Dendritic cell treated with granulocyte-macrophage colony-stimulating factor and Interleukin-4, amounts not matched to agents 40 ng/mL and 50 ng/mL, for 4 days (primary cell): ENCODE results near the gene SECISBP2.
A peak's percentile ranks its signal among the peaks of the same experiment; 100 is the strongest.

Experiments
- H3K27ac Mint-ChIP-seq: one replicate; pipeline ENCODE4 v1.8.0; 2022; ENCODE audit warnings: mild to moderate bottlenecking, mixed read lengths
- H3K27me3 Mint-ChIP-seq: one replicate; pipeline ENCODE4 v1.8.0; 2022; ENCODE audit warnings: mild to moderate bottlenecking, mixed read lengths
- H3K36me3 Mint-ChIP-seq: one replicate; pipeline ENCODE4 v1.8.0; 2022; ENCODE audit warnings: low read depth, mixed read lengths
- H3K4me1 Mint-ChIP-seq: one replicate; pipeline ENCODE4 v1.8.0; 2022; ENCODE audit warnings: low read depth, mixed read lengths
- H3K4me3 Mint-ChIP-seq: one replicate; pipeline ENCODE4 v1.8.0; 2022; ENCODE audit warnings: mild to moderate bottlenecking, moderate library complexity, mixed read lengths
- H3K9me3 Mint-ChIP-seq: one replicate; pipeline ENCODE4 v1.8.0; 2022; ENCODE audit warnings: mixed read lengths
- intact Hi-C: fragments of 100-400 bp; cut with micrococcal nuclease; formaldehyde crosslinking; loops from one replicate; pipeline ENCODE4 v1.15.0; 2022

Gene SECISBP2

GRCh38 chr9:89394412-89394811, 76.1 kb downstream of the SECISBP2 start:
- H3K4me3 Mint-ChIP-seq = no peak overlapping the region
- H3K27me3 Mint-ChIP-seq = no peaks in the 10 kb centered on the region
- H3K9me3 Mint-ChIP-seq = no peaks in the 10 kb centered on the region
- peaks cover 43% of the 10 kb centered on the region for H3K4me1 Mint-ChIP-seq
- intact Hi-C loops = no loop called here
- no peak overlapping the region for H3K27ac Mint-ChIP-seq
- H3K36me3 Mint-ChIP-seq = peaks cover 98% of the 10 kb centered on the region

- peaks cover 82% of the 10 kb centered on the region for H3K36me3 Mint-ChIP-seq
- peaks cover 53% of the 10 kb centered on the region for H3K4me1 Mint-ChIP-seq
Observed at GRCh38 chr9:89395931-89396710, 77.8 kb downstream of the SECISBP2 start.

DNA sequence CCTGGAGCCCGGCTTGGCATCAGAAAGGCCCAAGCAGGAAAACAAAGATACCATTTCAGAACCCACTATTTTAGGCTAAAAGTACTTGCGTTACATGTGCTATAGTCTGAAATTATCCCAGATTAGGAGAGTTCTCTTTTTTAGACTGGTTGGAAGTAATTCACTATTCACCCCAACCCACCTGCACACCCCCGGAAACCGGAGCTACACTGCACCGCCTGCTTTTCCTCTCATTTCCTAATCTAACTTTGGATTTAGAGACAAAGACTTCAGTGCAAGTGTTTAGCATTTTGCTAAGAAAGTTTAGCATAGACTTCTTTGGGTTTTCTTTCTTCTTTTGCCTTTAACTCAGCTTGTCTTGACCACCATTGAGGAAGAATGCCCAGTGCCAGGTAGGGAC, 79.2 kb downstream of the SECISBP2 start:
- peaks cover 57% of the 10 kb centered on the region for H3K4me1 Mint-ChIP-seq
- peaks cover 79% of the 10 kb centered on the region for H3K36me3 Mint-ChIP-seq
- H3K27ac Mint-ChIP-seq = peak overlapping the region; percentile 36
- no peak overlapping the region for H3K4me3 Mint-ChIP-seq
- no peaks in the 10 kb centered on the region for H3K27me3 Mint-ChIP-seq
- no peaks in the 10 kb centered on the region for H3K9me3 Mint-ChIP-seq
- intact Hi-C loops = no loop called here

More at GRCh38 chr9:89395931-89396710, 77.8 kb downstream of the SECISBP2 start:
- no peak overlapping the region for H3K27ac Mint-ChIP-seq
- no peaks in the 10 kb centered on the region for H3K9me3 Mint-ChIP-seq
- H3K27me3 Mint-ChIP-seq = no peaks in the 10 kb centered on the region
- intact Hi-C loops = no loop called here
- H3K4me3 Mint-ChIP-seq = no peak overlapping the region

DNA sequence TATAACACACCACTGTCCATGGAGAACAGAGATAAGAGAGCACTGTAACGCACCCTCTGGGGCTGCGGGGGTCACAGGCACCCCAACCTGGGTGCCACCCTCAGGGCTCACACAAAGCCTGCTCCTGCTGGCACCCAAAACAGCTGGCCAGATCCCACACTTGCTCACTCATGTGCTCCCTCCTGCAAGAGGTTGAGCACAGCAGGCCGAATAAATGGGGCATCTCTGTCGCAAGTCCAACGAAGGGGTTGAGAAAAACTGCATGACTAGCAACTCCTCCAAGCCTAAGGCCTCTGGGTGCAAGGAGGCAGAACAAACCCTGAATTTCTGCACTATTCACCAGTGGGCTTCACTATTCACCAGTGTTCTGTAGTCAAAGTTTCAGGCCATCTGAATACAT, 80.3 kb downstream of the SECISBP2 start:
- Mint-ChIP-seq H3K9me3 (no peaks in the 10 kb centered on the region), H3K27me3 (no peaks in the 10 kb centered on the region), H3K4me1 (peaks cover 59% of the 10 kb centered on the region), H3K4me3 (no peak overlapping the region), H3K27ac (no peak overlapping the region), H3K36me3 (peaks cover 74% of the 10 kb centered on the region)
- intact Hi-C loops = no loop called here

- intact Hi-C loops = loop anchor here (1.0 kb wide), 1 partner anchor 12 kb away; no protein-coding TSS in a partner anchor
- peak overlapping the region; percentile 94 for H3K27ac Mint-ChIP-seq
- no peaks in the 10 kb centered on the region for H3K9me3 Mint-ChIP-seq
- peaks cover 79% of the 10 kb centered on the region for H3K4me1 Mint-ChIP-seq
- peaks cover 74% of the 10 kb centered on the region for H3K36me3 Mint-ChIP-seq
- H3K4me3 Mint-ChIP-seq = peak overlapping the region; percentile 55
- H3K27me3 Mint-ChIP-seq = no peaks in the 10 kb centered on the region
Observed at GRCh38 chr9:89400403-89401116, 82.3 kb downstream of the SECISBP2 start.

- Mint-ChIP-seq H3K4me1 (peaks cover 92% of the 10 kb centered on the region), H3K4me3 (no peak overlapping the region), H3K36me3 (peaks cover 62% of the 10 kb centered on the region), H3K9me3 (peaks cover 7% of the 10 kb centered on the region), H3K27me3 (no peaks in the 10 kb centered on the region), H3K27ac (no peak overlapping the region)
- intact Hi-C loops = no loop called here
Observed at GRCh38 chr9:89402695-89403427, 84.6 kb downstream of the SECISBP2 start.

- Mint-ChIP-seq H3K4me3 (no peak overlapping the region), H3K27ac (peak overlapping the region; percentile 89), H3K27me3 (no peaks in the 10 kb centered on the region), H3K9me3 (peaks cover 8% of the 10 kb centered on the region), H3K36me3 (peaks cover 52% of the 10 kb centered on the region), H3K4me1 (peaks cover 92% of the 10 kb centered on the region)
- intact Hi-C loops = no loop called here
Observed at GRCh38 chr9:89404074-89404473, 85.8 kb downstream of the SECISBP2 start.

DNA sequence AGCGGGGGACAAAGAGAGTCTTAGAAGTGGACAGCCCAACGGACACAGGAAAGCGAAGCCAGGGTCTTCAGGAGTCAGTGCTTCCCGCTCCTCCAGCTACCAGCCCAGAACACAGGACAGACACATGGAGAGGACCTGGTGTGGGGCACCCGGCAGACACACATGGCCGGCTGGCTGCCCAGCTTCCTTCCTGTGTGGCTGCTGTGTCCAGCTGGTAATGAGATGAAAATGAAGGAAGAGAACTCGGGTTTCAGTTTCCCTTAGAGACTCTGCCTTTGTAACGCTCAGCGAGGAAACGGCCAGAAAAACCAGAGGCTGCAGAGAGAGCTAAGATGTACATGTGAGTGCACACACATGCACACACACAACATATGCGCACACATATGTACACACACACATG, 87.5 kb downstream of the SECISBP2 start:
- Mint-ChIP-seq H3K27me3 (no peaks in the 10 kb centered on the region), H3K4me3 (peak overlapping the region; percentile 68)

DNA sequence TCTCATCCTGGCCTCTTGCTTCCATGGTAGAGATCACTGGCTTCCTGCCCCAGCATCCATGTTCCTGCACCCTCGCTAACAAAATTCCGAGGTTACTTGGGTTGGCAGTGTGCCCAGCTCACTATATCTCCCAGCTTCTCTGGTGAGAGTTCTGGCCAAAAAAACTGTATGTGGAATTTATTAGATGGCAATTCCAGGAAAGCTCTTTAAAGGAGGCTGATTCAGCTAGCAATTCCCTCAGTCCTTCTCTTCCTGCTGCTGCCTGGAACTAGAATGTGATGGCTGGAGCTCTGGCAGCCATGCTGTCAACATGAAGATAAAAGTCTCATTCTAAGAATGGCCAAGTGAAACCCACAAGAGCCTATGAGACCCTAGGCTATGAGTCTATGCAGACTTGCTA, 88.8 kb downstream of the SECISBP2 start:
- no peak overlapping the region for H3K4me3 Mint-ChIP-seq
- H3K36me3 Mint-ChIP-seq = peaks cover 41% of the 10 kb centered on the region
- peaks cover 8% of the 10 kb centered on the region for H3K9me3 Mint-ChIP-seq
- peak overlapping the region; percentile 89 for H3K27ac Mint-ChIP-seq
- no peaks in the 10 kb centered on the region for H3K27me3 Mint-ChIP-seq
- intact Hi-C loops = no loop called here
- H3K4me1 Mint-ChIP-seq = peaks cover 93% of the 10 kb centered on the region

More for the DNA sequence above, 87.5 kb downstream of the SECISBP2 start:
- Mint-ChIP-seq H3K4me1 (peaks cover 93% of the 10 kb centered on the region), H3K9me3 (peaks cover 8% of the 10 kb centered on the region), H3K36me3 (peaks cover 47% of the 10 kb centered on the region), H3K27ac (peak overlapping the region; percentile 89)
- intact Hi-C loops = no loop called here

GRCh38 chr9:89408628-89409101, 90.4 kb downstream of the SECISBP2 start:
- H3K27me3 Mint-ChIP-seq = no peaks in the 10 kb centered on the region
- peaks cover 30% of the 10 kb centered on the region for H3K36me3 Mint-ChIP-seq

More at GRCh38 chr9:89408628-89409101, 90.4 kb downstream of the SECISBP2 start:
- intact Hi-C loops = no loop called here
- peak overlapping the region; percentile 51 for H3K27ac Mint-ChIP-seq
- H3K4me3 Mint-ChIP-seq = peak overlapping the region; percentile 14
- peaks cover 8% of the 10 kb centered on the region for H3K9me3 Mint-ChIP-seq
- H3K4me1 Mint-ChIP-seq = peaks cover 82% of the 10 kb centered on the region
